ENCODE measurements around the gene NTN3. TPM values are rescaled to one million over a fixed set of nuclear protein-coding genes. Genes with fewer than 3 reads are reported as not detected.

The NTN3 gene
- total and polyA plus RNA-seq, 2 of the 4 experiments (the other 2 are of a cell fraction), result 0.18 to 0.38 TPM

DNA sequence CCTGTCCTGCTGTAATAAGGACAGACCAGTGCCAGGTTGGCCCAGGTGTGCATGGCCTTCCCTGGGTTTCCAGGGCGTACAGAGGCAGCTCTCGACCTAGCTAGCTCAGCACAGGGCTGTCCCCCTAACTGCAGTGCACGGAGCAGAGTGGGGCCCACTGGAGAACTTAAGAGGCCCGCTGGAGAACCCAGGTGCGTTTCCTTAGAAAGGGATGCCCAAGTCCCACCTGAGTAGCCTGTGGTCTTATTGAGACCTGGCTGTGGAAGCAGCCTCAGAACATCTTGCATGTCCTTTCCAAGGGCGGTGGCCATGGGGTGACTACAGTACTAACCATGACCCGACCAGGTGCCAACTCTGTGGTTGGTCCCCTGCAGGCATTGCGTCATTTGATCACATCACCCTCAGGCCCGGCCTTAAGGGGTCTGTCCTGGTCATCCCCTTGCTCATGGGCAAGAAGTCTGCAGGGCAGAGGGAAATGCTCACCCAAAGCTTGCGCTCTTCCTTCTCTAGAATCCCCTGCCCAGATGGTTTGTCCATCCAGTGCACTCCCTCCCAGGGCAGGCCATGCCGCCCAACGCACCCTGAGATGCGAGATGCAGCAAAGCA is 45.2 kb upstream of the NTN3 start:
- DNase-seq (no peak), ATAC-seq (ENCODE audit: low read depth) (no peak)
- in situ Hi-C loops (cut with MboI; ENCODE audit: low sequenced_read_pairs), result loop anchor here (10.0 kb wide), 1 partner anchor 151 kb away; no protein-coding TSS in a partner anchor
- peaks cover 15% of the 10 kb centered on the region for H3K9me1 ChIP-seq (ENCODE audit: insufficient read depth, low read length)
- H3K14ac ChIP-seq (replicated peaks; ENCODE audit: low read depth, low read length), result no peak overlapping the region
- no peak overlapping the region for H2BK5ac ChIP-seq (ENCODE audit: low read depth, low read length, poor library complexity, severe bottlenecking)
- H4K91ac ChIP-seq (ENCODE audit: insufficient read depth, low read depth, low read length), result no peak overlapping the region
- WGBS, 2 experiments (ENCODE audit: extremely low coverage in 2 of 2, insufficient read length in 1 of 2), result 100% methylated on average over 6 of the region's 13 CpGs; no CpG with 5 or more reads in 1 of the 2 experiments
- no peak overlapping the region for H2BK20ac ChIP-seq (ENCODE audit: low read depth, low read length)
- H3K4ac ChIP-seq (ENCODE audit: low read depth, low read length), result no peak overlapping the region
- H4K8ac ChIP-seq (ENCODE audit: low read depth in 2 of 2, low read length in 2 of 2), result no peak overlapping the region
- no peak overlapping the region for H3K9ac ChIP-seq (ENCODE audit: low read depth, low read length)
- POLR2A ChIA-PET (ENCODE audit: unreplicated experiment), result no interaction called here
- no peaks in the 10 kb centered on the region for H4K20me1 ChIP-seq (ENCODE audit: insufficient read depth, low read length)
- no peak overlapping the region for H3K4me3 ChIP-seq (ENCODE audit: insufficient read depth, low read depth, low read length)
- H2AK5ac ChIP-seq (ENCODE audit: low read depth, low read length), result no peak overlapping the region
- H3K27me3 ChIP-seq (ENCODE audit: control insufficient read depth, insufficient read depth, low read length), result no peaks in the 10 kb centered on the region; the same call in 1 of the 2 replicates
- H2BK15ac ChIP-seq (ENCODE audit: low read depth, low read length), result no peak overlapping the region
- H3K23ac ChIP-seq (ENCODE audit: low read depth, low read length), result no peak overlapping the region
- intact Hi-C loops (cut with micrococcal nuclease), result no loop called here
- no peak overlapping the region for H4K5ac ChIP-seq (ENCODE audit: low read depth, low read length)
- CTCF ChIA-PET, result no interaction called here
- H3K27ac ChIP-seq (ENCODE audit: insufficient read depth, low read length), result no peak overlapping the region
- H3K79me1 ChIP-seq (ENCODE audit: low read depth in 1 of 2, low read length in 2 of 2), result peaks cover 18 to 27% of the 10 kb centered on the region in 2 experiments
- H2BK120ac ChIP-seq (ENCODE audit: low read depth, low read length), result no peak overlapping the region
- peaks cover 4% of the 10 kb centered on the region for H3K4me1 ChIP-seq (ENCODE audit: control insufficient read depth, insufficient read depth, low read length)
- no peak overlapping the region for H2AFZ ChIP-seq (replicated peaks; ENCODE audit: low read length, poor library complexity)
- H2AK9ac ChIP-seq (replicated peaks; ENCODE audit: low read depth, low read length, poor library complexity), result no peak overlapping the region
- H3K56ac ChIP-seq (ENCODE audit: extremely low read depth, insufficient read depth, low read length), result no peak overlapping the region
- no peak overlapping the region for H3K4me2 ChIP-seq (ENCODE audit: low read depth, low read length)
- no peak overlapping the region for H3K18ac ChIP-seq (ENCODE audit: low read depth, low read length)
- no TSS peak for BruUV-seq (replicated peaks)
- no peaks in the 10 kb centered on the region for H3K36me3 ChIP-seq (ENCODE audit: control insufficient read depth, insufficient read depth, low read length)
- TF ChIP-seq MXI1 (IDR thresholded peaks at IDR 0.05; ENCODE audit: borderline replicate concordance, low read depth, low read length) (no peak), CHD1 (IDR thresholded peaks at IDR 0.05; ENCODE audit: low read depth, low read length) (no peak), NFE2L2 (IDR thresholded peaks at IDR 0.05; ENCODE audit: low read depth, low read length) (no peak), MAZ (IDR thresholded peaks at IDR 0.05; ENCODE audit: borderline replicate concordance, low read depth, low read length) (no peak), MAFK (IDR thresholded peaks at IDR 0.05; ENCODE audit: low read depth, low read length) (no peak), POLR2A (IDR thresholded peaks at IDR 0.05; ENCODE audit: low read depth, low read length) (no peak), BHLHE40 (IDR thresholded peaks at IDR 0.05; ENCODE audit: low read depth, low read length) (no peak), RFX5 (IDR thresholded peaks at IDR 0.05; ENCODE audit: low read depth, low read length) (no peak), FOS (IDR thresholded peaks at IDR 0.05; ENCODE audit: low read depth, low read length) (no peak), ELK1 (IDR thresholded peaks at IDR 0.05; ENCODE audit: borderline replicate concordance, low read depth, low read length) (no peak), CEBPB (IDR thresholded peaks at IDR 0.05; ENCODE audit: low read depth, low read length) (no peak), SMC3 (IDR thresholded peaks at IDR 0.05; ENCODE audit: low read depth, low read length) (no peak), RAD21 (IDR thresholded peaks at IDR 0.05; ENCODE audit: low read length) (no peak), RCOR1 (IDR thresholded peaks at IDR 0.05; ENCODE audit: insufficient replicate concordance, low read length) (no peak)
- TF ChIP-seq, protein P1, sequence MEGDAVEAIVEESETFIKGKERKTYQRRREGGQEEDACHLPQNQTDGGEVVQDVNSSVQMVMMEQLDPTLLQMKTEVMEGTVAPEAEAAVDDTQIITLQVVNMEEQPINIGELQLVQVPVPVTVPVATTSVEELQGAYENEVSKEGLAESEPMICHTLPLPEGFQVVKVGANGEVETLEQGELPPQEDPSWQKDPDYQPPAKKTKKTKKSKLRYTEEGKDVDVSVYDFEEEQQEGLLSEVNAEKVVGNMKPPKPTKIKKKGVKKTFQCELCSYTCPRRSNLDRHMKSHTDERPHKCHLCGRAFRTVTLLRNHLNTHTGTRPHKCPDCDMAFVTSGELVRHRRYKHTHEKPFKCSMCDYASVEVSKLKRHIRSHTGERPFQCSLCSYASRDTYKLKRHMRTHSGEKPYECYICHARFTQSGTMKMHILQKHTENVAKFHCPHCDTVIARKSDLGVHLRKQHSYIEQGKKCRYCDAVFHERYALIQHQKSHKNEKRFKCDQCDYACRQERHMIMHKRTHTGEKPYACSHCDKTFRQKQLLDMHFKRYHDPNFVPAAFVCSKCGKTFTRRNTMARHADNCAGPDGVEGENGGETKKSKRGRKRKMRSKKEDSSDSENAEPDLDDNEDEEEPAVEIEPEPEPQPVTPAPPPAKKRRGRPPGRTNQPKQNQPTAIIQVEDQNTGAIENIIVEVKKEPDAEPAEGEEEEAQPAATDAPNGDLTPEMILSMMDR (conservative IDR thresholded peaks at IDR 0.05; ENCODE audit: low read depth, low read length), result no peak
- TF ChIP-seq, protein P2, sequence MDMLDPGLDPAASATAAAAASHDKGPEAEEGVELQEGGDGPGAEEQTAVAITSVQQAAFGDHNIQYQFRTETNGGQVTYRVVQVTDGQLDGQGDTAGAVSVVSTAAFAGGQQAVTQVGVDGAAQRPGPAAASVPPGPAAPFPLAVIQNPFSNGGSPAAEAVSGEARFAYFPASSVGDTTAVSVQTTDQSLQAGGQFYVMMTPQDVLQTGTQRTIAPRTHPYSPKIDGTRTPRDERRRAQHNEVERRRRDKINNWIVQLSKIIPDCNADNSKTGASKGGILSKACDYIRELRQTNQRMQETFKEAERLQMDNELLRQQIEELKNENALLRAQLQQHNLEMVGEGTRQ (IDR thresholded peaks at IDR 0.05; ENCODE audit: low read depth, low read length), result no peak
- no peaks in the 10 kb centered on the region for H3K9me3 ChIP-seq (ENCODE audit: control insufficient read depth, insufficient read depth, low read length)
- dilution Hi-C loops (cut with HindIII; ENCODE audit: low sequenced_read_pairs, unreplicated experiment), result no loop called here

All from IMR-90 (cell line).